ENCODE data around the gene KLF3. TPM values are rescaled to one million over a fixed set of nuclear protein-coding genes. Genes with fewer than 3 reads are reported as not detected.
A peak's percentile ranks its signal among the peaks of the same experiment; 100 is the strongest.

The KLF3 gene
- total RNA-seq, 2 experiments from 2014 or later: 8.1 to 8.3 TPM

DNA sequence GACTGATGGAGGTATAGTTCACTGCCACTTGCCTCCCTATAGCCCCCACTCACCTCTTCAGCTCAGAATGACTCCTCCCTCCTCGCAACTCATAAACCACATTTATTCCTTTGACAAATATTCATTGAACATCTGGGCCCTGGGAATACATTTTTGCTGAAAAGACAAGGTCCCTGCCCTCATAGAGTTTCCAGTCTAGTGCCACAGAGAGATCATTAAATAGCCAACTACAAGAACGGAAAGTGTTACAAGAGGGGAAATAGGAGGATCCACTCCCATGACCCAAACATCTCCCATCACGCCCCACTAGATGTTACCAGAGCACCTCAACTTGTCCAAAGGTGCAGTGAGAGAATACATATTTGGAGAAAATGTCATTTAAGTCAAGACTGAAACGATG is 3.2 kb upstream of the KLF3 start:
- Mint-ChIP-seq H3K9me3 (ENCODE audit: insufficient read depth) (peaks cover 8% of the 10 kb centered on the region), H3K27me3 (ENCODE audit: low read depth) (peaks cover 5% of the 10 kb centered on the region), H3K36me3 (ENCODE audit: low read depth) (peaks cover 9% of the 10 kb centered on the region), H3K4me1 (ENCODE audit: low read depth) (peaks cover 41% of the 10 kb centered on the region), H3K4me3 (no peak overlapping the region), H3K27ac (no peak overlapping the region)
- DNase-seq: no peak
- no peak for ATAC-seq
- ChIA-PET POLR2A (no interaction called here), CTCF (interaction anchor here (4.1 kb wide), 1 partner anchor 341 kb away, joined by 21 read pairs; no protein-coding TSS in a partner anchor)

DNA sequence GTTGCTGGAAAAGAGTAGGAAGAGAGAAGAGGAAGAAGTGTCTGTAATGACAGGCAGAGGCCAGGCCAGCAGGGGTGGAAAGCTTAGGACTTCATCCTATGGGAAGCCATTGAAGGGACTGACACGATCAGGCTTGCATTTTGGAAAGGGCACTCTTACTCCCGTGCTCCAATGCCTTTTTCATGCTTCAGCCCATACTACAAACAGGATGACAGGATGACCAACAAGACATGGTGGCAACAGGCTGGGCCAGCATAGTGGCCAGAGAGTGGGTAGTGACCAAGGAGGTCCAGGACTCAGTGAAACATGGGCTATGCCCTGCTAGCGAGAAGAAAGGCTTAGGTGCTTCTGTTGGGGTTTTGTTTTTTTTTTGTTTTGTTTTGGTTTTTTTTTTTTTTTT is 2.6 kb upstream of the KLF3 start:
- ChIA-PET POLR2A (interaction anchor here (0.6 kb wide), 1 partner anchor 1401 kb away, joined by 8 read pairs; no protein-coding TSS in a partner anchor), CTCF (interaction anchor here (4.1 kb wide), 1 partner anchor 342 kb away, joined by 21 read pairs; no protein-coding TSS in a partner anchor)
- DNase-seq: no peak
- Mint-ChIP-seq H3K4me3 (no peak overlapping the region), H3K36me3 (ENCODE audit: low read depth) (peaks cover 9% of the 10 kb centered on the region), H3K4me1 (ENCODE audit: low read depth) (peaks cover 43% of the 10 kb centered on the region), H3K27me3 (ENCODE audit: low read depth) (peaks cover 5% of the 10 kb centered on the region), H3K27ac (no peak overlapping the region), H3K9me3 (ENCODE audit: insufficient read depth) (peaks cover 8% of the 10 kb centered on the region)
- ATAC-seq: no peak

DNA sequence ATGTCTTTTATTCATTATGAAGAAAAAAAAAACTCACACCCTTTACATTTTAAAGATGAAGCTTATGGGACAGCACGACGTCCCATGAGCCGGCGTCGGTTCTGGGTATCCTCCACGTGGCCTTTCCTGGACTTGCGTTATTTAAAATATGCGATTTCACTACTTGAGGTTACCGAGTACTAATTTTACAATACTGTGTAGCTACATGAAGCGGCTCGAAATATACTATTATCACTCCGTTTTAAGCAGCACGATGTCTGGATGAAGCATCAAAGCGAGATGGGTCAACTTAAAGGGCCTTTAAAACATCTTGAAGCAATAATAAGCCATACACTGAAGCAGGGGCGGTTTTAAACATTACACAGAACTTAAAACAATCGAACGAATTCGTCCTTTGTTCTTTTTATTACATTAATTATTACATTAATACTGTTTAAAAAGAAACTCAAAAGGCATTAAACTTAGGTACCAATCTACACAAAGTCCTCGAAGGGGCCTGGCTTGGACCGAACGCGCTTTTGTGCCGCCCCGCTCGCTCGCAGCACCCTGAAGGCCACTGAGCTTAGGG is 1.4 kb upstream of the KLF3 start:
- Mint-ChIP-seq H3K4me3 (peak overlapping the region; percentile 78), H3K9me3 (ENCODE audit: insufficient read depth) (peaks cover 8% of the 10 kb centered on the region), H3K36me3 (ENCODE audit: low read depth) (peaks cover 9% of the 10 kb centered on the region), H3K27me3 (ENCODE audit: low read depth) (peaks cover 5% of the 10 kb centered on the region), H3K27ac (peak overlapping the region; percentile 72), H3K4me1 (ENCODE audit: low read depth) (peaks cover 54% of the 10 kb centered on the region)
- ATAC-seq (no peak), DNase-seq (no peak)
- POLR2A ChIA-PET: interaction anchor here (1.0 kb wide), 1 partner anchor 75 kb away, joined by 3 read pairs; no protein-coding TSS in a partner anchor
- CTCF ChIA-PET: interaction anchor here (1.4 to 4.1 kb wide), 2 partner anchors 12 to 343 kb away, joined by 6 to 21 read pairs; no protein-coding TSS in a partner anchor

DNA sequence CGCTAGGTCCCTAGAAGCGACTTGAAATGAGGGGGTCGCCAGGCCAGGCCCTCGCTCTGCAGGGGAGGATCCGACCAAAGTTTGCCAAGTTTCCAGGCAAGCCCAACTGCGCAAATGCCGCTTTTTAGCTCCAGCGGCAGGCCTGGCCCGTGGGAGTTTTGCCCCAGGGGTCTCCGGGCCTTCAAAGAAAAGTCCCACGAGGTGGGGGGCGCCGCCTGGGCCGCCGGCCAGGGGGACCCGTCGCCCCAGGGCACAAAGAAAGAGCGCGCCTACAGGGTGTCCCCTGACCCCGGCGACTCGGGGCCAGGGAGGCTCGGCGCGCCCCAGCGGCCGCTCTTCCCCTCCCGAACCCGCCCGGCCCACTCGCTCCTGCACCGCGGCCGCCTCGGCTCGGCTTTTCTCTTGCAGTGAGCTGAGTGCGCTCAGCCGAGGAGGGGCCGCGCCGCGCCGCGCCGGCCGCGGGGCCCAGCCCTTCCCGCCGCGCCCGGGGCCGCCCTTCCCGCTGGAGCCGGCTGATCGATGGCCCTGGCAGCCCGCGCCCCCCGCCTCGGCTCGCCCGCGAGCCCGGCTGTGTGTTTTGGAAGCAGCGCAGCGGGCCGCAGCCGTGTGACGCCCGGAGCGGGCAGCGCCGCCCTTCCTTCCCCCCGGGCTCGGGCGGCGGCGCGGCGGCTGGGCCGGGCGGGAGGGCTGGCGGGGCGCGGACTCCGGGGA is 754 bp upstream of the KLF3 start:
- Mint-ChIP-seq H3K27ac (peak overlapping the region; percentile 72), H3K36me3 (ENCODE audit: low read depth) (peaks cover 9% of the 10 kb centered on the region), H3K4me3 (peak overlapping the region; percentile 78), H3K4me1 (ENCODE audit: low read depth) (peaks cover 56% of the 10 kb centered on the region), H3K9me3 (ENCODE audit: insufficient read depth) (peaks cover 8% of the 10 kb centered on the region), H3K27me3 (ENCODE audit: low read depth) (peaks cover 5% of the 10 kb centered on the region)
- CTCF ChIA-PET: interaction anchor here (1.4 to 4.1 kb wide), 2 partner anchors 12 to 344 kb away, joined by 6 to 21 read pairs; no protein-coding TSS in a partner anchor
- peak; percentile 55 for ATAC-seq
- DNase-seq: no peak
- POLR2A ChIA-PET: interaction anchor here (0.6 to 1.0 kb wide), 2 partner anchors 76 to 133 kb away, joined by 3 read pairs; no protein-coding TSS in a partner anchor

DNA sequence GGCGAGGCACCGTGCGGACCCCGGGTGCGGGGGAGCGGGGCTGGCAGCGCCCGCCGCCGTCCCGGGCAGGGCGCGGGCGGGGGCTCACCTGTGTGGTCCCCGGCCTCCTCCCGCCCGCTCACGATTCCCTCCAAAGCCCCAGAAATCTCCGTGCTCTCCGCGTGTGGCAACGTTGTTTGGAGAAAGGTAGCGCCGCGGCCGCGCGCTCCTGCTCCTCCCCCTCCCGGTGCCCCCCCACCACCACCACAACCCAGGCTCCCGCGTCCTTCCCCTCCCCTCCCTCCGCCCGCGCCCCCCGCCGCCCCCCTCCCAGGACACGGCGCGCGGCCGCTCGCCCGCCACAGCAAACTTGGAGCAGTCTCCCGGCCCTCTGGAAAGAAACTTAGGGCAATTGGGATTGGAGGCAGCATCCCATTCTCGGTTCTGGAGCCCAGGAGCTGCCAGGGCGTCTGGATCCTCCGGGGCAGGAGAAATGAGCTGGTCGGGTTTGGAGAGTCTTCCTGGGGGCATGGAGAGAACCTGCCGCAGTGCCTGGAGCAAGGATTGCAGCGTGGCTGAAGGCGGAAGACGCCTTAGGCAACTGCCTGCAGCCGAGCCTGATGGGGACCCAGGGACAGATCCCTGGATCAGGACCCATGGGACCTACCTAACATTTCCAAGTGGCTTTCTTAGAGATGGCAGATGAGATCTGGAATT is 855 bp downstream of the KLF3 start:
- DNase-seq: no peak
- H3K9me3 Mint-ChIP-seq (ENCODE audit: insufficient read depth): peaks cover 8% of the 10 kb centered on the region
- CTCF ChIA-PET: interaction anchor here (1.4 to 5.1 kb wide), 3 partner anchors 345 to 595 kb away, joined by 3 to 47 read pairs (median 42); no protein-coding TSS in a partner anchor
- no peak for ATAC-seq
- H3K4me3 Mint-ChIP-seq: peak overlapping the region; percentile 74
- H3K27ac Mint-ChIP-seq: peak overlapping the region; percentile 75
- POLR2A ChIA-PET: no interaction called here
- peaks cover 5% of the 10 kb centered on the region for H3K27me3 Mint-ChIP-seq (ENCODE audit: low read depth)
- H3K36me3 Mint-ChIP-seq (ENCODE audit: low read depth): peaks cover 9% of the 10 kb centered on the region
- H3K4me1 Mint-ChIP-seq (ENCODE audit: low read depth): peaks cover 53% of the 10 kb centered on the region

DNA sequence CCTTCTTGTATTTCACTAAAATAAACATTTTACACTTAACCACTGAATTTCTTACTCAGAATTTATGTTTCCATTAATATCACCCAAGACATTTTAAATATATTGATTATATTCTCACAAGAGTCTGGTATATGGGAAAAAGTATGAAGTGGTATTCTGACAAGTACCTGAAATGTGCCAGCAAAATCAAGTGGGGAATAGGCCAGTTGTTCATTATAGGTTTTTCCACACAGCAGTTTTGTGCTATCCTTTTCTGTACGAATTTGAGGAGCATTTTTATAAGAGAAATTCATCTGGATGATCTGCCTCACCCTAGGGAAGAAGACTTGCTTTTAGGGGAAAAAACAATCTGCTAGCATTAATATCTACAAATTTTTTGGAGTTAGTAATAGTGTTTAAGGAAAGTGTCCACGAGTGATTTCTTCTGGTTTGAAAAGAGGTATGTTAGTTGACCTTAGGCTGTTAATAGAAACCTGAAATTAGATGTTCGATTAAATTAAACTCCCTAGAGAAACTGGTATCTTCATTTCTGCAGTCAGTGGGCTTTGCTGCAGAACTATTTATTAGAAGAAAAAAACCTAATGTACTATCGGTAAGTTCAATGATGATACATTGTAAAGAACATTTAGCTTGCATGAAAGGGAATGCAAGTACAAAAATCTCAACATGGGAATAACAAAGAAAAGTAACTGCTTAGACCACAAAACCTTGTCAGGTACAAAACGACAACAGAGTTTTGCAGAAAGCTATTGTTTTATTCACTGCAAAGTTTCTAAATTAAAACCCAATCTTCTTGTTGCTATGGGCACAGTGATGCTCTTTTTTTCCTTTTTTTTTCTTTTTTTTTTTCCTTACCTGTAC is 1.8 kb downstream of the KLF3 start:
- Mint-ChIP-seq H3K36me3 (ENCODE audit: low read depth) (peaks cover 8% of the 10 kb centered on the region), H3K9me3 (ENCODE audit: insufficient read depth) (peaks cover 5% of the 10 kb centered on the region), H3K27ac (no peak overlapping the region), H3K27me3 (ENCODE audit: low read depth) (peaks cover 5% of the 10 kb centered on the region), H3K4me1 (ENCODE audit: low read depth) (peaks cover 57% of the 10 kb centered on the region), H3K4me3 (peak overlapping the region; percentile 74)
- CTCF ChIA-PET: interaction anchor here (1.4 to 5.1 kb wide), 6 partner anchors 10 to 596 kb away, joined by 3 to 47 read pairs (median 18); no protein-coding TSS in a partner anchor
- no peak for ATAC-seq
- POLR2A ChIA-PET: no interaction called here
- no peak for DNase-seq

DNA sequence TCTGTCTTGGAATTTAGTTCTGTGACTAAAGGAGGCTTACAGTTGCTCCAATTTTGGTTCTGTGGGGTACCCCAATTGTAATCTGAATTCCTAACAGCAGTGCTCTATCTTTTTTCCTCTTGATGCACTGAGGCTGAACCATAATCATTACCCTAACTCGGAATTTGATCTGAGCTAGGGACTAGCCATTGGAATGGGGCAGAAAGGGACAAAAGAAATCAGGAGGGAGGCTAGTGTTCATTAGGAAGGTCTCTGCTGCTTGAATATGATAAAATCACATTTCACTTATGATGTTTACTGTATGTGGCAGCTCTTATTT is 2.7 kb downstream of the KLF3 start:
- ChIA-PET POLR2A (no interaction called here), CTCF (interaction anchor here (0.8 to 5.1 kb wide), 8 partner anchors 10 to 487 kb away, joined by 3 to 47 read pairs (median 6); no protein-coding TSS in a partner anchor)
- H3K9me3 Mint-ChIP-seq (ENCODE audit: insufficient read depth): no peaks in the 10 kb centered on the region
- H3K36me3 Mint-ChIP-seq (ENCODE audit: low read depth): peaks cover 2% of the 10 kb centered on the region
- peak overlapping the region; percentile 77 for H3K27ac Mint-ChIP-seq
- peak overlapping the region; percentile 74 for H3K4me3 Mint-ChIP-seq
- peaks cover 62% of the 10 kb centered on the region for H3K4me1 Mint-ChIP-seq (ENCODE audit: low read depth)
- no peaks in the 10 kb centered on the region for H3K27me3 Mint-ChIP-seq (ENCODE audit: low read depth)
- DNase-seq (no peak), ATAC-seq (no peak)

DNA sequence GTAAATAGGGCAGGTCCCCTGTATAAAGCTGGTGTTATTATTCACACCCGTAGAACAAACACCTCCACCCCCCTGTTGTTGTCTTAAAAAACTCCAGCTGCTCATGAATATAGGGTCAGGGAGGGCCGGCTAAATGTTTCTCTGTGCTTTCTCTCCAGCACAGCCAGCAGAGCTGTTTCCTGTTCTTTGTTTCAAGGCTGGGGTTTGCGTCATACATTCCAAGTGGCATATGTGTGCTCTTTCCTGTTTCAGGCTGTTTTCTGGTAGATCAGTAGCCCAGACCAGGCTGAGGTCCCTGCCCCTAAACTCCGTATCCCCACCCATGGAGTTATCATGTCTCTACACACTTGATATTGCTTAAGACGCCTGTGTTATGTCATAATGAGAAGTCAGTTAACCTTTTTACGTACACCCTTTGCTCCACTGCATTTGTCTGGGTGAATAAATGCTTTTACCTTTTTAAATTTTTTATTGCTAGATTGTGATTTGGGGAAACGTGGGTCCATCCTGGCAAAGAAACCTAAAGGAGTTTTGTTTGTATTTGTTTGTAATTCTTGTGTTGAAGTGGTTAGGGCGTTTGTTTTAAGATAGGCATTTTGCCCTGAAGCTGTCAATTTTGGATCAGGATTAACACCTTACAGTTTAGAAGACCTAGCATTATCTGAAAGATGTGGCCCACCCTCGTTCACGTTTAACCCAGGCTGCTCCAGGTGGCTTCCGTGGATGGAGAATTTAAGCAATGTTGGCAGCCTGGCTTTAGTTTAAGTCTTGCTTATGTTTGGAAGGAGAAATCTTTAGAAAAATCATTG is 3.3 kb downstream of the KLF3 start:
- DNase-seq (peak; percentile 66), ATAC-seq (peak; percentile 20)
- ChIA-PET CTCF (interaction anchor here (0.8 to 5.1 kb wide), 10 partner anchors 8 to 487 kb away, joined by 3 to 47 read pairs (median 4); no protein-coding TSS in a partner anchor), POLR2A (no interaction called here)
- H3K4me3 Mint-ChIP-seq: peak overlapping the region; percentile 74
- H3K27ac Mint-ChIP-seq: peak overlapping the region; percentile 77
- no peaks in the 10 kb centered on the region for H3K27me3 Mint-ChIP-seq (ENCODE audit: low read depth)
- peaks cover 2% of the 10 kb centered on the region for H3K36me3 Mint-ChIP-seq (ENCODE audit: low read depth)
- peaks cover 62% of the 10 kb centered on the region for H3K4me1 Mint-ChIP-seq (ENCODE audit: low read depth)
- no peaks in the 10 kb centered on the region for H3K9me3 Mint-ChIP-seq (ENCODE audit: insufficient read depth)

DNA sequence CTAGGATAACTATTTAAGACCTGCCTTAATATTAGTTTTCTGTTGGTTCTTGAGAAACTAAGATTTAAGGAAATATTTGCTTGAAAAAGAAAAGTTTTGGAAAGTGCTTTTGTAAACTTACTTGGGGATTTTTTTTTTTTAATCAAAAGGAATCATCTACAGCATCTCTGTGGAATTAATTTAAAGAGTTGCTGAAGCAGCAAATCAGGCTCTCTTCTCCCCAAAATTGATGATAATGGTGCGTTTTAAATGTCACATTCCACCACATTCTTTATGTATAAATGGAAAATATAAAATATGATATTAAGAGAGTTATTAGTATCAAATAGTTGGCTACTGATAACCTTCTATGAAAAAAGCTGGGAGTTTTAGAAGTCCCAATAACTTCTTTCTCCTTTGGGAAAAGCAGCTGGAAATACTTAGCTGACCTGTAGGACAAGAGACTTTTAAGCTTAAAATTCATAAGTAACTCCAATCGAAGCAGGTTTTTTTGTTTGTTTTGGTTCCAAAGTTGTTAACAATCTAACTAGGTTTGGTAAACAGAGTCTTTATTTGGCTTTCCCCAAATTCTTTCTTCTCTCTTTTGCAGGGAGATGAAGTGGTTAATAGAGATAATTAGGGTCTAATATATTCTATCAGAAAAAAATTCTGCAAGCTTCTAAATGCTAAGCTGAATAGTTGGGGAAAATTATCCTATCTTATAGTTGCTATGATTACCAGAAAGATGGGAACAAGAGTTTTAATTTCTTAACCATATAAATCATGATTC is 4.4 kb downstream of the KLF3 start:
- no peak overlapping the region for H3K27ac Mint-ChIP-seq
- no peaks in the 10 kb centered on the region for H3K9me3 Mint-ChIP-seq (ENCODE audit: insufficient read depth)
- DNase-seq (no peak), ATAC-seq (no peak)
- no peaks in the 10 kb centered on the region for H3K27me3 Mint-ChIP-seq (ENCODE audit: low read depth)
- CTCF ChIA-PET: interaction anchor here (1.3 to 5.1 kb wide), 5 partner anchors 8 to 488 kb away, joined by 3 to 47 read pairs (median 27); no protein-coding TSS in a partner anchor
- peaks cover 70% of the 10 kb centered on the region for H3K4me1 Mint-ChIP-seq (ENCODE audit: low read depth)
- H3K4me3 Mint-ChIP-seq: no peak overlapping the region
- peaks cover 2% of the 10 kb centered on the region for H3K36me3 Mint-ChIP-seq (ENCODE audit: low read depth)
- POLR2A ChIA-PET: no interaction called here

DNA sequence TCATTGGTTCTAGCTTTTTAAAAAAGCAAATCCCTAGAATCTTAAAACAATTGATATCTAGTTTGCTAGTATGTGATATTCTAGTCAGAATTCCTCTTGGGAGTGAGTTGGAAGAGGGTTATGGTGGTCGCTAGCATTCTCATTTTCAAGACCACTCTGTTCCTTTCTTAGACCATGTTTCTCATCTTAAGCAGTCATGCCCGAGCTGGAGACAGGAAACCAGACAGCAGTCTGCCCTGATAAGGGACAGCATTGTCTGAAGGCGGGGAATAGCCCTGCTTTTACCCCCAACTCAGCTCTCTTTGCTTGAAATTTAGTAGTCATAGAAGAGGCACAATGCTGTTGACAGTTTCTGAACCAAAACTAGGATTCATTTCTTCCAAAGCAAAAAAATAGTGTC is 5.2 kb downstream of the KLF3 start:
- H3K4me3 Mint-ChIP-seq: no peak overlapping the region
- no peak overlapping the region for H3K27ac Mint-ChIP-seq
- no peaks in the 10 kb centered on the region for H3K9me3 Mint-ChIP-seq (ENCODE audit: insufficient read depth)
- POLR2A ChIA-PET: no interaction called here
- ATAC-seq (no peak), DNase-seq (no peak)
- H3K27me3 Mint-ChIP-seq (ENCODE audit: low read depth): no peaks in the 10 kb centered on the region
- H3K36me3 Mint-ChIP-seq (ENCODE audit: low read depth): peaks cover 2% of the 10 kb centered on the region
- H3K4me1 Mint-ChIP-seq (ENCODE audit: low read depth): peaks cover 78% of the 10 kb centered on the region
- CTCF ChIA-PET: interaction anchor here (1.3 to 5.1 kb wide), 4 partner anchors 8 to 489 kb away, joined by 3 to 47 read pairs (median 34); no protein-coding TSS in a partner anchor

Data from activated CD8-positive, alpha-beta T cell treated with anti-CD3 and anti-CD28 coated beads, Interleukin-2, amount 10 ng/mL, durations not matched to agents 7 days and 5 days (primary cell).